K562 (cell line): Measurements from ENCODE around the gene GABARAPL1. TPM values are rescaled to one million over a fixed set of nuclear protein-coding genes. Genes with fewer than 3 reads are reported as not detected.
A peak's percentile ranks its signal among the peaks of the same experiment; 100 is the strongest.

Experiments
- DEAF1 ChIP-seq: fragments of 450-650 bp; formaldehyde crosslinking; IDR thresholded peaks from 2 replicates; pipeline ENCODE4 v1.4.0; 2020; ENCODE audit warnings: mild to moderate bottlenecking, moderate library complexity
- FUS ChIP-seq: fragments of 200-400 bp; formaldehyde crosslinking; optimal IDR thresholded peaks from 2 replicates; pipeline ENCODE3; 2017; ENCODE audit warnings: low read depth, low read length
- MYC ChIP-seq, 2 experiments: fragments of 250-450 bp in 1 of 2; sonication (Bioruptor Pico) in 1 of 2; IDR thresholded peaks; 2 replicates each; pipeline versions ENCODE4 v1.5.1 to v1.6.1; 2012 to 2021; ENCODE audit warnings: low read depth in 2 of 2, borderline replicate concordance in 1 of 2, improper control_type of control experiment in 1 of 2, low read length in 1 of 2, mild to moderate bottlenecking in 1 of 2, moderate library complexity in 1 of 2
- NCOA1 ChIP-seq: fragments of 450-650 bp; IDR thresholded peaks from 2 replicates; pipeline ENCODE4 v1.6.1; 2016; ENCODE audit warnings: low read depth
- NR4A1 ChIP-seq, 2 experiments: fragments of 250-450 bp in 1 of 2; fragments of 450-650 bp in 1 of 2; sonication (Bioruptor Pico) in 1 of 2; IDR thresholded peaks; 2 replicates each; pipeline versions ENCODE4 v1.4.0 to v1.6.1; 2016 to 2020; ENCODE audit warnings: mild to moderate bottlenecking in 2 of 2, missing compliant biosample characterization in 1 of 2, missing genetic modification characterization in 1 of 2, moderate library complexity in 1 of 2
- RAD21 ChIP-seq, 2 experiments: fragments of 250-450 bp in 1 of 2; fragments of 450-650 bp in 1 of 2; sonication (Bioruptor Pico) in 1 of 2; formaldehyde crosslinking in 1 of 2; IDR thresholded peaks in 1 of 2; conservative IDR thresholded peaks in 1 of 2; 2 replicates each; pipeline versions ENCODE4 v1.4.0 to v1.8.0; 2020 to 2022; ENCODE audit warnings: mild to moderate bottlenecking in 2 of 2, moderate library complexity in 1 of 2
- REST ChIP-seq, 2 experiments: fragments of 450-650 bp; formaldehyde crosslinking in 1 of 2; IDR thresholded peaks; 2 replicates each; pipeline versions ENCODE4 v1.4.0 to v1.6.1; 2014 to 2020; ENCODE audit warnings: mild to moderate bottlenecking in 2 of 2, borderline replicate concordance in 1 of 2, low read depth in 1 of 2
- TEAD1 ChIP-seq, 2 experiments: fragments of 450-650 bp in 1 of 2; sonication (generic) in 1 of 2; formaldehyde crosslinking; IDR thresholded peaks; 2 replicates each; pipeline versions ENCODE4 v1.4.0 to v1.8.0; 2020 to 2022; ENCODE audit warnings: mild to moderate bottlenecking in 2 of 2, missing genetic modification reagents in 1 of 2
- ZBTB11 ChIP-seq, 3 experiments: fragments of 200-800 bp in 1 of 3; fragments of 250-450 bp in 1 of 3; fragments of 450-650 bp in 1 of 3; sonication (Bioruptor Pico) in 1 of 3; sonication (Bioruptor generic) in 1 of 3; formaldehyde crosslinking in 1 of 3; IDR thresholded peaks; 2 replicates each; pipeline versions ENCODE4 v1.6.1 to v1.8.0; 2016 to 2022; ENCODE audit warnings: mild to moderate bottlenecking in 2 of 3, missing genetic modification characterization in 2 of 3, missing compliant biosample characterization in 1 of 3, moderate library complexity in 1 of 3
- ZC3H8 ChIP-seq: fragments of 450-650 bp; IDR thresholded peaks from 2 replicates; pipeline ENCODE4 v1.6.1; 2017
- ZNF212 ChIP-seq: fragments of 450-650 bp; formaldehyde crosslinking; IDR thresholded peaks from 2 replicates; pipeline ENCODE4 v1.4.0; 2020; ENCODE audit warnings: mild to moderate bottlenecking
- polyA plus RNA-seq, 8 experiments: library from polyadenylated mRNA; depleted of rRNA in 4 of 8; stranded (reverse) in 5 of 8; unstranded in 3 of 8; fragments of >200 nt; fragmentation: Nextera tagmentation in 2 of 8; fragmentation: Illumina TruSeq in 1 of 8; extraction: Ambion mirVana in 2 of 8; extraction: Trizol in 1 of 8; gene quantifications; 2 replicates each; pipeline versions ENCODE4 v1.2.1 to v1.2.3, GENCODE V29; 2011 to 2014; ENCODE audit warnings: inconsistent platforms in 1 of 8, missing spikeins in 1 of 8
- total RNA-seq, 7 experiments: library from RNA; depleted of rRNA in 6 of 7; stranded (reverse); fragments of >200 nt in 6 of 7; fragmentation: Illumina TruSeq in 2 of 7; extraction: Trizol in 2 of 7; gene quantifications; 2 replicates each; pipeline versions ENCODE4 v1.2.1 to v1.2.3, GENCODE V29; 2011 to 2021; ENCODE audit warnings: low replicate concordance in 1 of 7

Gene GABARAPL1
- total and polyA plus RNA-seq, 9 of the 15 experiments (the other 6 are each of a cell fraction or from before 2014, with no cell fraction given), result 2.3 to 15.9 (median 11.3) TPM

GRCh38 chr12:10235761-10236631 is 23.3 kb downstream of the GABARAPL1 start (continued):
- TF ChIP-seq NCOA1, result no peak
- peak; percentile 45 for TF ChIP-seq DEAF1 (CRISPR knock-in tag)
- TF ChIP-seq ZC3H8, result no peak
- no peak for TF ChIP-seq MYC (IDR thresholded peaks at IDR 0.05; ENCODE audit: low read depth, low read length)
- no peak for TF ChIP-seq MYC (CRISPR knock-in tag; IDR thresholded peaks at IDR 0.05; ENCODE audit: borderline replicate concordance, low read depth)
- TF ChIP-seq REST (IDR thresholded peaks at IDR 0.05; ENCODE audit: borderline replicate concordance), result peak; percentile 67; the same call in 1 of the 2 replicates
- TF ChIP-seq REST (CRISPR knock-in tag; IDR thresholded peaks at IDR 0.05; ENCODE audit: low read depth), result no peak
- TF ChIP-seq ZNF212 (CRISPR knock-in tag), result no peak
- TF ChIP-seq ZBTB11 (CRISPR knock-in tag; IDR thresholded peaks at IDR 0.05), result no peak
- no peak for TF ChIP-seq NR4A1 (CRISPR knock-in tag; IDR thresholded peaks at IDR 0.05)
- no peak for TF ChIP-seq NR4A1 (tag; IDR thresholded peaks at IDR 0.05)
- no peak for TF ChIP-seq TEAD1 (CRISPR knock-in tag; IDR thresholded peaks at IDR 0.05)
- no peak for TF ChIP-seq FUS
- TF ChIP-seq RAD21 (CRISPR knock-in tag; conservative IDR thresholded peaks at IDR 0.05 in 1 of 2, IDR thresholded peaks at IDR 0.05 in 1 of 2), result peak; percentile 73 to 84
